IPS-18c (cell line): Measurements from ENCODE around the gene RNASE8.
"Not testable (repeated sequence)": the region's sequence is repeated elsewhere in the genome, so short reads cannot be mapped to it uniquely, and the experiment has no call there.

Source experiments
- H3K4me3 ChIP-seq: 2 replicates; pipeline ENCODE4 v1.7.0; 2013; ENCODE audit warnings: low read depth, mild to moderate bottlenecking, low read length, moderate library complexity; ENCODE audit not compliant: insufficient read depth
- H3K9me3 ChIP-seq: one replicate; pipeline ENCODE4 v1.6.1; 2013; ENCODE audit warnings: mild to moderate bottlenecking, low read length, moderate library complexity; ENCODE audit not compliant: control insufficient read depth, insufficient read depth

Gene RNASE8

GRCh38 chr14:21057803-21058675 is at the start of gene RNASE8:
Gene RNASE8, plus strand, starts transcription at chr14:21057822. Its CDS starts 71 bp downstream, at chr14:21057893.
- no peaks in the 10 kb centered on the region for H3K9me3 ChIP-seq
- H3K4me3 ChIP-seq = no peak within 1 kb of the TSS

GRCh38 chr14:21009721-21010120 is 47.9 kb upstream of the RNASE8 start:
- H3K4me3 ChIP-seq, H3K9me3 ChIP-seq: not testable (repeated sequence)

- H3K9me3 ChIP-seq = no peaks in the 10 kb centered on the region
- H3K4me3 ChIP-seq = no peak overlapping the region
These were observed 46.5 kb upstream of the RNASE8 start for GRCh38 chr14:21011136-21011535.

- Histone ChIP-seq H3K9me3 (no peaks in the 10 kb centered on the region), H3K4me3 (no peak overlapping the region)
These were observed 42.8 kb upstream of the RNASE8 start for GRCh38 chr14:21014761-21015190.

GRCh38 chr14:21015312-21015711 is 42.3 kb upstream of the RNASE8 start:
- no peaks in the 10 kb centered on the region for H3K9me3 ChIP-seq

GRCh38 chr14:21016413-21017190 is 41.0 kb upstream of the RNASE8 start:
- H3K4me3 ChIP-seq = no peak overlapping the region
- no peaks in the 10 kb centered on the region for H3K9me3 ChIP-seq

More at GRCh38 chr14:21015312-21015711, 42.3 kb upstream of the RNASE8 start:
- no peak overlapping the region for H3K4me3 ChIP-seq

- no peaks in the 10 kb centered on the region for H3K9me3 ChIP-seq
- no peak overlapping the region for H3K4me3 ChIP-seq
These were observed 39.9 kb upstream of the RNASE8 start for GRCh38 chr14:21017528-21018245.

GRCh38 chr14:21018286-21018685 is 39.3 kb upstream of the RNASE8 start:
- H3K4me3 ChIP-seq = no peak overlapping the region
- H3K9me3 ChIP-seq = no peaks in the 10 kb centered on the region

- Histone ChIP-seq H3K4me3 (no peak overlapping the region), H3K9me3 (no peaks in the 10 kb centered on the region)
These were observed 38.8 kb upstream of the RNASE8 start for GRCh38 chr14:21018781-21019180.

- no peaks in the 10 kb centered on the region for H3K9me3 ChIP-seq
- H3K4me3 ChIP-seq = no peak overlapping the region
These were observed 38.3 kb upstream of the RNASE8 start for GRCh38 chr14:21019366-21019765.

GRCh38 chr14:21020977-21021545 is 36.6 kb upstream of the RNASE8 start:
- H3K9me3 ChIP-seq = no peaks in the 10 kb centered on the region

GRCh38 chr14:21022686-21023085 is 34.9 kb upstream of the RNASE8 start:
- H3K4me3 ChIP-seq = no peak overlapping the region
- no peaks in the 10 kb centered on the region for H3K9me3 ChIP-seq

More at GRCh38 chr14:21020977-21021545, 36.6 kb upstream of the RNASE8 start:
- no peak overlapping the region for H3K4me3 ChIP-seq

- H3K9me3 ChIP-seq = no peaks in the 10 kb centered on the region
- no peak overlapping the region for H3K4me3 ChIP-seq
These were observed 34.4 kb upstream of the RNASE8 start for GRCh38 chr14:21023174-21023573.

- H3K4me3 ChIP-seq = peak overlapping the region; percentile 74
- H3K9me3 ChIP-seq = no peaks in the 10 kb centered on the region
These were observed 33.6 kb upstream of the RNASE8 start for GRCh38 chr14:21023817-21024584.

GRCh38 chr14:21024585-21025370 is 32.8 kb upstream of the RNASE8 start, which contains the start of gene NDRG2:
Gene NDRG2, minus strand, starts transcription at chr14:21025061. Its CDS starts 1,746 bp downstream, at chr14:21023315.
- Histone ChIP-seq H3K9me3 (no peaks in the 10 kb centered on the region), H3K4me3 (peak within 1 kb of the TSS; percentile 74)
